ENCODE data around the gene COX11. TPM values are rescaled to one million over a fixed set of nuclear protein-coding genes. Genes with fewer than 3 reads are reported as not detected.

COX11 gene
- total RNA-seq, 1 experiment from 2014 or later: 38.5 TPM

- BruUV-seq (replicated peaks): no TSS peak
- CTCF ChIA-PET: interaction anchor here (0.7 to 2.7 kb wide), 3 partner anchors 9 to 236 kb away, joined by 3 to 13 read pairs (median 3); no protein-coding TSS in a partner anchor
These were observed 34.0 kb upstream of the COX11 start for GRCh38 chr17:55002458-55002857.

DNA sequence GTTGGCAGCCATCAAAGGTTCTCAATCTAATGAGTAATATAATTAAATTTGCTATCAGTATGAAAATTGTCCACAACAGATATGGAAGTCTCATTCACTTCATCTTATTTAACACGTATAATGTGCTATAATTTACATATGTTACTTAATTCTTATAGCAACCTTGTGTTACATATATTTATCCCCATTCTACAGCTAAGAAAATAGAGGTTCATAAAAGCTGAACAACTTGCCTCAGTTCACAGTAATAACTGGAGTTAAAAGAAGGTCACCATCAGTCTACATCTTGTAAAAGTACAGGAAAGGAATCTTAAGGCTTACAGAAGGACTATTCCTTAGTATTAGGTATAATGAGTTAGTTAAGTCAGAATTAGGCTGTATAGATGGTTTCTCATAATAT, 28.0 kb upstream of the COX11 start:
- TF ChIP-seq CTCF (IDR thresholded peaks at IDR 0.05; ENCODE audit: unreplicated experiment): no peak
- Mint-ChIP-seq H3K36me3 (ENCODE audit: insufficient read depth, unreplicated experiment) (peaks cover 7% of the 10 kb centered on the region), H3K4me1 (ENCODE audit: insufficient read depth, unreplicated experiment) (no peaks in the 10 kb centered on the region), H3K27ac (ENCODE audit: low read depth, unreplicated experiment) (no peak overlapping the region), H3K27me3 (ENCODE audit: insufficient read depth, unreplicated experiment) (no peaks in the 10 kb centered on the region), H3K4me3 (ENCODE audit: unreplicated experiment) (no peak overlapping the region), H3K9me3 (ENCODE audit: unreplicated experiment) (no peaks in the 10 kb centered on the region)
- CTCF ChIA-PET: interaction anchor here (0.6 to 6.7 kb wide), 4 partner anchors 300 to 605 kb away, joined by 3 to 154 read pairs (median 6); no protein-coding TSS in a partner anchor
- no peak for DNase-seq (ENCODE audit: unreplicated experiment)
- no TSS peak for BruUV-seq (replicated peaks)
- intact Hi-C loops (cut with micrococcal nuclease): no loop called here
- POLR2A ChIA-PET: no interaction called here

More at GRCh38 chr17:55002458-55002857, 34.0 kb upstream of the COX11 start:
- H3K27ac Mint-ChIP-seq (ENCODE audit: low read depth, unreplicated experiment): no peak overlapping the region
- DNase-seq (ENCODE audit: unreplicated experiment): no peak
- no peaks in the 10 kb centered on the region for H3K4me1 Mint-ChIP-seq (ENCODE audit: insufficient read depth, unreplicated experiment)
- H3K4me3 Mint-ChIP-seq (ENCODE audit: unreplicated experiment): no peak overlapping the region
- no peaks in the 10 kb centered on the region for H3K27me3 Mint-ChIP-seq (ENCODE audit: insufficient read depth, unreplicated experiment)
- POLR2A ChIA-PET: no interaction called here
- no peaks in the 10 kb centered on the region for H3K36me3 Mint-ChIP-seq (ENCODE audit: insufficient read depth, unreplicated experiment)
- H3K9me3 Mint-ChIP-seq (ENCODE audit: unreplicated experiment): no peaks in the 10 kb centered on the region
- no peak for TF ChIP-seq CTCF (IDR thresholded peaks at IDR 0.05; ENCODE audit: unreplicated experiment)
- intact Hi-C loops (cut with micrococcal nuclease): no loop called here

- CTCF ChIA-PET: interaction anchor here (0.6 to 6.7 kb wide), 51 partner anchors 9 to 1901 kb away, joined by 3 to 154 read pairs (median 4); partner anchors contain the start of gene SMIM36
- no peaks in the 10 kb centered on the region for H3K9me3 Mint-ChIP-seq (ENCODE audit: unreplicated experiment)
- BruUV-seq (replicated peaks): no TSS peak
These were observed 24.6 kb upstream of the COX11 start for GRCh38 chr17:54992797-54993639.

More at GRCh38 chr17:54992797-54993639, 24.6 kb upstream of the COX11 start:
- no peaks in the 10 kb centered on the region for H3K27me3 Mint-ChIP-seq (ENCODE audit: insufficient read depth, unreplicated experiment)
- POLR2A ChIA-PET: interaction anchor here (1.8 kb wide), 1 partner anchor 24 kb away, joined by 4 read pairs; no protein-coding TSS in a partner anchor
- no peak overlapping the region for H3K4me3 Mint-ChIP-seq (ENCODE audit: unreplicated experiment)
- TF ChIP-seq CTCF (IDR thresholded peaks at IDR 0.05; ENCODE audit: unreplicated experiment): peak; percentile 61
- peak; percentile 63 for DNase-seq (ENCODE audit: unreplicated experiment)
- H3K4me1 Mint-ChIP-seq (ENCODE audit: insufficient read depth, unreplicated experiment): no peaks in the 10 kb centered on the region
- H3K27ac Mint-ChIP-seq (ENCODE audit: low read depth, unreplicated experiment): no peak overlapping the region
- peaks cover 7% of the 10 kb centered on the region for H3K36me3 Mint-ChIP-seq (ENCODE audit: insufficient read depth, unreplicated experiment)
- intact Hi-C loops (cut with micrococcal nuclease): loop anchor here (1.0 kb wide), 3 partner anchors 303 to 521 kb away; no protein-coding TSS in a partner anchor

All from MCF 10A (cell line).